NCI-H82 treated with DMSO at 0.1 percent for 48 hours (cell line): Measurements from ENCODE around the gene PARVB.

Source experiments
- DNase-seq: peaks from one replicate; lab custom pipeline; 2025; ENCODE audit not compliant: unreplicated experiment; lab: John Stamatoyannopoulos, UW

The PARVB gene

GRCh38 chr22:44131412-44131811 lies 107.3 kb downstream of the PARVB start:
- DNase-seq: no peak

- DNase-seq: no peak
These were observed 108.0 kb downstream of the PARVB start for GRCh38 chr22:44131989-44132685.

GRCh38 chr22:44132724-44133123 lies 108.6 kb downstream of the PARVB start:
- DNase-seq: no peak

GRCh38 chr22:44133161-44133560 lies 109.1 kb downstream of the PARVB start:
- DNase-seq: no peak

- DNase-seq: no peak
These were observed 109.9 kb downstream of the PARVB start for GRCh38 chr22:44133901-44134571.

- DNase-seq: no peak
These were observed 112.0 kb downstream of the PARVB start for GRCh38 chr22:44136112-44136511.

- DNase-seq: no peak
These were observed 112.7 kb downstream of the PARVB start for GRCh38 chr22:44136786-44137185.

- no peak for DNase-seq
These were observed 113.3 kb downstream of the PARVB start for GRCh38 chr22:44137415-44137814.

GRCh38 chr22:44139773-44140172 lies 115.7 kb downstream of the PARVB start:
- DNase-seq: no peak

- no peak for DNase-seq
These were observed 118.5 kb downstream of the PARVB start for GRCh38 chr22:44142421-44143104.

- DNase-seq: no peak
These were observed 119.0 kb downstream of the PARVB start for GRCh38 chr22:44143105-44143474.

GRCh38 chr22:44143579-44143978 lies 119.5 kb downstream of the PARVB start:
- no peak for DNase-seq

- DNase-seq: no peak
These were observed 120.0 kb downstream of the PARVB start for GRCh38 chr22:44144046-44144569.

- DNase-seq: no peak
These were observed 121.4 kb downstream of the PARVB start for GRCh38 chr22:44145544-44145943.

- DNase-seq: no peak
These were observed 122.2 kb downstream of the PARVB start for GRCh38 chr22:44146088-44146861.

- no peak for DNase-seq
These were observed 123.0 kb downstream of the PARVB start for GRCh38 chr22:44147008-44147645.

- no peak for DNase-seq
These were observed 123.9 kb downstream of the PARVB start for GRCh38 chr22:44147821-44148574.

GRCh38 chr22:44151676-44152075 lies 127.6 kb downstream of the PARVB start:
- DNase-seq: no peak

- no peak for DNase-seq
These were observed 129.6 kb downstream of the PARVB start for GRCh38 chr22:44153710-44154109.

GRCh38 chr22:44154436-44154942 lies 130.4 kb downstream of the PARVB start:
- no peak for DNase-seq
